HepG2 (cell line): ENCODE measurements around the gene CNPY4. TPM values are rescaled to one million over a fixed set of nuclear protein-coding genes. Genes with fewer than 3 reads are reported as not detected.

Experiments used
- CREBL2 ChIP-seq: sonication (generic); formaldehyde crosslinking; IDR thresholded peaks from 2 replicates; pipeline ENCODE4 v1.8.1; 2023; ENCODE audit warnings: missing genetic modification reagents, mild to moderate bottlenecking, borderline replicate concordance
- CSRNP2 ChIP-seq: sonication (generic); formaldehyde crosslinking; conservative IDR thresholded peaks from 2 replicates; pipeline ENCODE4 v1.8.0; 2022; ENCODE audit warnings: low read depth, missing genetic modification reagents
- ETV6 ChIP-seq: sonication (generic); formaldehyde crosslinking; conservative IDR thresholded peaks from 2 replicates; pipeline ENCODE4 v1.4.0; 2020; ENCODE audit warnings: missing genetic modification reagents
- MBNL3 ChIP-seq: fragments of 250-450 bp; sonication (Bioruptor Pico); conservative IDR thresholded peaks from 2 replicates; pipeline ENCODE4 v1.8.0; 2022; ENCODE audit warnings: mild to moderate bottlenecking, inconsistent platforms
- MED8 ChIP-seq: sonication (generic); formaldehyde crosslinking; IDR thresholded peaks from 2 replicates; pipeline ENCODE4 v1.8.1; 2023; ENCODE audit warnings: mild to moderate bottlenecking, missing genetic modification reagents; ENCODE audit not compliant: insufficient replicate concordance
- RFX3 ChIP-seq: IDR thresholded peaks from 2 replicates; pipeline ENCODE4 v1.6.1; 2016; ENCODE audit warnings: missing biosample characterization, missing genetic modification reagents
- RFXAP ChIP-seq: sonication (generic); formaldehyde crosslinking; IDR thresholded peaks from 2 replicates; pipeline ENCODE4 v1.4.0; 2020; ENCODE audit warnings: missing genetic modification reagents, borderline replicate concordance
- SOX13 ChIP-seq, 3 experiments: fragments of 450-650 bp in 1 of 3; sonication (generic) in 1 of 3; formaldehyde crosslinking in 1 of 3; IDR thresholded peaks in 2 of 3; conservative IDR thresholded peaks in 1 of 3; 2 replicates each; pipeline versions ENCODE4 v1.5.0 to v1.6.1; 2016 to 2020; ENCODE audit warnings: antibody characterized with exemption in 1 of 3, mild to moderate bottlenecking in 1 of 3, missing compliant biosample characterization in 1 of 3, missing genetic modification reagents in 1 of 3, moderate library complexity in 1 of 3
- THAP11 ChIP-seq: IDR thresholded peaks from 2 replicates; pipeline ENCODE4 v1.6.1; 2016; ENCODE audit warnings: missing biosample characterization, missing genetic modification reagents
- U2AF1 ChIP-seq: fragments of 200-400 bp; formaldehyde crosslinking; optimal IDR thresholded peaks from 2 replicates; pipeline ENCODE3; 2017; ENCODE audit warnings: mild to moderate bottlenecking, low read depth, low read length
- ZBTB39 ChIP-seq: sonication (generic); formaldehyde crosslinking; IDR thresholded peaks from 2 replicates; pipeline ENCODE4 v1.5.0; 2020; ENCODE audit warnings: missing genetic modification reagents
- ZFYVE20 ChIP-seq: sonication (generic); formaldehyde crosslinking; IDR thresholded peaks from 2 replicates; pipeline ENCODE4 v1.8.0; 2023; ENCODE audit warnings: low read depth, mild to moderate bottlenecking, moderate library complexity, missing genetic modification reagents, borderline replicate concordance
- ZMAT3 ChIP-seq: sonication (generic); formaldehyde crosslinking; conservative IDR thresholded peaks from 2 replicates; pipeline ENCODE4 v1.7.0; 2021; ENCODE audit warnings: missing genetic modification reagents
- ZNF180 ChIP-seq: sonication (generic); formaldehyde crosslinking; IDR thresholded peaks from 2 replicates; pipeline ENCODE4 v1.4.0; 2020; ENCODE audit warnings: low read depth, missing genetic modification reagents, borderline replicate concordance
- ZNF274 ChIP-seq: sonication (generic); formaldehyde crosslinking; IDR thresholded peaks from 2 replicates; pipeline ENCODE4 v1.5.1; 2020; ENCODE audit warnings: mild to moderate bottlenecking, missing genetic modification reagents
- ZNF3 ChIP-seq: IDR thresholded peaks from 2 replicates; pipeline ENCODE4 v1.7.0; 2017; ENCODE audit warnings: inconsistent platforms
- ZNF446 ChIP-seq: sonication (generic); formaldehyde crosslinking; IDR thresholded peaks from 2 replicates; pipeline ENCODE4 v1.5.0; 2020; ENCODE audit warnings: mild to moderate bottlenecking, missing genetic modification reagents
- ZNF687 ChIP-seq: sonication (generic); formaldehyde crosslinking; IDR thresholded peaks from 2 replicates; pipeline ENCODE4 v1.5.1; 2020; ENCODE audit warnings: mild to moderate bottlenecking, missing genetic modification reagents, moderate library complexity
- ZNF737 ChIP-seq: sonication (generic); formaldehyde crosslinking; IDR thresholded peaks from 2 replicates; pipeline ENCODE4 v1.5.0; 2020; ENCODE audit warnings: missing genetic modification reagents, mild to moderate bottlenecking, borderline replicate concordance
- polyA plus RNA-seq, 8 experiments: library from polyadenylated mRNA; depleted of rRNA in 3 of 8; stranded (reverse) in 7 of 8; unstranded in 1 of 8; fragments of >200 nt; fragmentation: Illumina TruSeq in 4 of 8; extraction: Trizol in 4 of 8; gene quantifications; 2 replicates each; pipeline versions ENCODE4 v1.2.1 to v1.2.3, GENCODE V29; 2011 to 2016; ENCODE audit warnings: low read depth in 4 of 8, missing spikeins in 1 of 8, mixed read lengths in 1 of 8; ENCODE audit not compliant: insufficient read depth in 1 of 8
- total RNA-seq, 5 experiments: library from RNA; depleted of rRNA; stranded (reverse); fragments of >200 nt; fragmentation: Illumina TruSeq; extraction: Trizol; gene quantifications; 2 replicates each; pipeline ENCODE4 v1.2.3, GENCODE V29; 2016; ENCODE audit warnings: low read depth in 1 of 5

The CNPY4 gene
- total and polyA plus RNA-seq, 2 of the 13 experiments (the other 11 are each of a cell fraction or from before 2014, with no cell fraction given) = 6.2 to 12.7 TPM

- TF ChIP-seq ZNF687 = peak; percentile 98
- peak; percentile 31 for TF ChIP-seq U2AF1
- peak; percentile 68 for TF ChIP-seq SOX13 (IDR thresholded peaks at IDR 0.05)
- peak in 1 of 2 experiments; percentile 88; a peak in 2 of 4 replicates for TF ChIP-seq SOX13 (CRISPR knock-in tag; conservative IDR thresholded peaks at IDR 0.05 in 1 of 2, IDR thresholded peaks at IDR 0.05 in 1 of 2)
- no peak for TF ChIP-seq ZNF737 (CRISPR knock-in tag)
- TF ChIP-seq ZNF446 (CRISPR knock-in tag) = no peak; the same call in 1 of the 2 replicates
- peak; percentile 91; the same call in 1 of the 2 replicates for TF ChIP-seq ZMAT3
- TF ChIP-seq ZNF3 (CRISPR knock-in tag) = no peak
- no peak for TF ChIP-seq MBNL3 (CRISPR knock-in tag)
- TF ChIP-seq THAP11 (CRISPR knock-in tag) = peak; percentile 94
- TF ChIP-seq ETV6 (CRISPR knock-in tag) = 0 out of 2 replicates have a peak, but pooled peaks have one; percentile 41
- no peak for TF ChIP-seq CREBL2 (CRISPR knock-in tag)
- peak; percentile 93 for TF ChIP-seq ZNF274 (CRISPR knock-in tag)
- peak; percentile 84 for TF ChIP-seq RFXAP (CRISPR knock-in tag)
- no peak for TF ChIP-seq CSRNP2 (CRISPR knock-in tag)
- peak; percentile 93 for TF ChIP-seq MED8 (CRISPR knock-in tag)
- TF ChIP-seq ZNF180 (CRISPR knock-in tag) = no peak
- TF ChIP-seq ZBTB39 (CRISPR knock-in tag) = peak; percentile 93
- no peak; the same call in 1 of the 2 replicates for TF ChIP-seq RFX3
- 0 out of 2 replicates have a peak, but pooled peaks have one; percentile 31 for TF ChIP-seq ZFYVE20 (CRISPR knock-in tag)
These were observed 37.8 kb upstream of the CNPY4 start, which contains the start of gene ZNF3 (continued) for GRCh38 chr7:100081535-100082102.
